SH-SY5Y (cell line): ENCODE data around the gene F5.

Experiments used
- GATA2 ChIP-seq: IDR thresholded peaks from 2 replicates; pipeline ENCODE4 v1.6.1; 2011; ENCODE audit warnings: mild to moderate bottlenecking, low read depth, low read length
- GATA3 ChIP-seq: IDR thresholded peaks from 2 replicates; pipeline ENCODE4 v1.6.1; 2011; ENCODE audit warnings: low read depth, mild to moderate bottlenecking, low read length, moderate library complexity

DNA sequence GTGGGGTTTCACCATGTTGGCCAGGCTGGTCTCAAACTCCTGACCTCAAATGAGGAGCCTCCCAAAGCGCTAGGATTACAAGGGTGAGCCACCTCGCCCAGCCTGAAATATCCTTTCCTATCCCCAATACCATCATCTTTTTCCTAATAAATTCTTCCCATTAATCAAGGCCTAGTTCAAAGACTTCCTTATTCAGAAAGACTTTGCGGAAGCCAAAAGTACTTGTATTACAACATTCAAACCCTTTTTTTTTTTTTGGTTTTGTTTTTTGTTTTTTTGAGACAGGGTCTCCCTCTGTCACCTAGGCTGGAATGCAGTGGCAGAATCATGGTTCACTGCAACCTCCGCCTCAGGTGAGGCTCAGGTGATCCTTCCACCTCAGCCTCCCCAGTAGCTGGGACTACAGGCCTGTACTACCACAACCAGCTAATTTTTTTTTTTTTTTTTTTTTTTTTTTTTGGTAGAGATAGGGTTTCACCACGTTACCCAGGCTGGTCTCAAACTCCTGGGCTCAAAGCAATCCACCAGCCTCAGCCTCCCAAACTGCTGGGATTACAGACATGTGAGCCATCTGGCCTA lies 108.1 kb downstream of the F5 start:
- no peak for TF ChIP-seq GATA2
- no peak for TF ChIP-seq GATA3
